Thymus (tissue), 11 donors: ENCODE data around the gene OTUB2. TPM values are rescaled to one million over a fixed set of nuclear protein-coding genes. Genes with fewer than 3 reads are reported as not detected.
"Not testable (repeated sequence)": the region's sequence is repeated elsewhere in the genome, so short reads cannot be mapped to it uniquely, and the experiment has no call there.

Experiments used
- DNase-seq, 9 donors: peaks; one replicate each; pipeline ENCODE4 v3.0.0-alpha.2; 2013; ENCODE audit warnings: low spot score in 9 of 9, low read depth in 6 of 9, missing footprints in 1 of 9
- H3K27ac ChIP-seq, 2 donors: one replicate each; pipeline ENCODE4 v1.5.1; 2013; ENCODE audit warnings: control low read depth in 1 of 2, low read depth in 1 of 2, low read length in 1 of 2, mild to moderate bottlenecking in 1 of 2, moderate library complexity in 1 of 2
- H3K27me3 ChIP-seq, 2 donors: one replicate each; pipeline ENCODE4 v1.5.1; 2013; ENCODE audit warnings: low read length in 1 of 2; ENCODE audit not compliant: control insufficient read depth in 2 of 2, insufficient read depth in 1 of 2
- H3K36me3 ChIP-seq, 2 donors: one replicate each; pipeline ENCODE4 v1.5.1; 2013; ENCODE audit warnings: low read length in 1 of 2, mild to moderate bottlenecking in 1 of 2, moderate library complexity in 1 of 2; ENCODE audit not compliant: control insufficient read depth in 2 of 2, insufficient read depth in 2 of 2
- H3K4me1 ChIP-seq, 2 donors: one replicate each; pipeline ENCODE4 v1.5.1; 2013; ENCODE audit warnings: low read length in 2 of 2; ENCODE audit not compliant: control insufficient read depth in 2 of 2, insufficient read depth in 2 of 2
- H3K4me3 ChIP-seq, 2 donors: one replicate each; pipeline ENCODE4 v1.5.1; 2013; ENCODE audit warnings: low read length in 2 of 2, control low read depth in 1 of 2, mild to moderate bottlenecking in 1 of 2
- H3K9me3 ChIP-seq, 2 donors: one replicate each; pipeline ENCODE4 v1.5.1; 2013; ENCODE audit warnings: low read length in 1 of 2, mild to moderate bottlenecking in 1 of 2; ENCODE audit not compliant: control insufficient read depth in 2 of 2, insufficient read depth in 1 of 2
- WGBS: extraction: QIAGEN DNeasy Blood & Tissue Kit; methylation state at CpG from one replicate; pipeline ENCODE4 v1.1.7; 2013; 5-methylcytosine and 5-hydroxymethylcytosine counted together
- polyA plus RNA-seq: library from polyadenylated mRNA; stranded (reverse); fragments of 200-250 nt; gene quantifications from one replicate; pipeline ENCODE4 v1.2.3, GENCODE V29; 2013
- total RNA-seq: library from RNA; stranded (reverse); fragments of 120-200 nt; gene quantifications from one replicate; pipeline ENCODE4 v1.2.4, GENCODE V29; 2013
- donor health status: healthy.

OTUB2 gene
- total and polyA plus RNA-seq, 2 donors = 0.27 to 0.52 TPM

GRCh38 chr14:94054936-94055335 is 28.8 kb downstream of the OTUB2 start:
- Histone ChIP-seq H3K36me3 (peaks cover 77 to 90% of the 10 kb centered on the region in 2 donors), H3K4me3 (no peak overlapping the region), H3K9me3 (no peaks in the 10 kb centered on the region), H3K4me1 (peaks cover 0 to 2% of the 10 kb centered on the region in 2 donors), H3K27ac (no peak overlapping the region), H3K27me3 (no peaks in the 10 kb centered on the region)
- no peak for DNase-seq
- WGBS = 98% methylated on average over 7 of the region's 7 CpGs

GRCh38 chr14:94056579-94057308 is 30.6 kb downstream of the OTUB2 start:
- no peaks in the 10 kb centered on the region for H3K9me3 ChIP-seq
- no peak overlapping the region for H3K27ac ChIP-seq
- H3K4me1 ChIP-seq = peaks cover 0 to 2% of the 10 kb centered on the region in 2 donors
- peak in 1 of 9 donors; percentile 45 for DNase-seq
- H3K27me3 ChIP-seq = no peaks in the 10 kb centered on the region
- WGBS = 82% methylated on average over 6 of the region's 6 CpGs
- H3K36me3 ChIP-seq = peaks cover 77 to 90% of the 10 kb centered on the region in 2 donors
- H3K4me3 ChIP-seq = no peak overlapping the region

- Histone ChIP-seq H3K4me1 (no peaks in the 10 kb centered on the region), H3K27ac (no peak overlapping the region), H3K9me3 (no peaks in the 10 kb centered on the region), H3K4me3 (no peak overlapping the region), H3K27me3 (no peaks in the 10 kb centered on the region), H3K36me3 (peaks cover 74 to 87% of the 10 kb centered on the region in 2 donors)
- no peak for DNase-seq
- 91% methylated on average over 1 of the region's 1 CpG for WGBS
Measured at GRCh38 chr14:94058128-94058673, 32.1 kb downstream of the OTUB2 start.

- 96% methylated on average over 5 of the region's 5 CpGs for WGBS
- no peak overlapping the region for H3K27ac ChIP-seq
- no peaks in the 10 kb centered on the region for H3K27me3 ChIP-seq
- DNase-seq = no peak
- H3K9me3 ChIP-seq = no peaks in the 10 kb centered on the region
- H3K4me3 ChIP-seq = no peak overlapping the region
- peaks cover 70 to 86% of the 10 kb centered on the region in 2 donors for H3K36me3 ChIP-seq
- no peaks in the 10 kb centered on the region for H3K4me1 ChIP-seq
Measured at GRCh38 chr14:94058674-94059138, 32.6 kb downstream of the OTUB2 start.

GRCh38 chr14:94059998-94060397 is 33.9 kb downstream of the OTUB2 start:
- H3K27ac ChIP-seq = no peak overlapping the region
- WGBS = 96% methylated on average over 5 of the region's 5 CpGs
- H3K4me3 ChIP-seq = no peak overlapping the region
- H3K27me3 ChIP-seq = no peaks in the 10 kb centered on the region
- H3K36me3 ChIP-seq = peaks cover 60 to 73% of the 10 kb centered on the region in 2 donors
- no peaks in the 10 kb centered on the region for H3K9me3 ChIP-seq
- DNase-seq = no peak
- H3K4me1 ChIP-seq = no peaks in the 10 kb centered on the region

- H3K4me3 ChIP-seq = no peak overlapping the region
- H3K27ac ChIP-seq = no peak overlapping the region
- WGBS = 93% methylated on average over 9 of the region's 9 CpGs
- peaks cover 50 to 54% of the 10 kb centered on the region in 2 donors for H3K36me3 ChIP-seq
- H3K27me3 ChIP-seq = no peaks in the 10 kb centered on the region
- no peaks in the 10 kb centered on the region for H3K9me3 ChIP-seq
- H3K4me1 ChIP-seq = no peaks in the 10 kb centered on the region
- DNase-seq = no peak
Measured at GRCh38 chr14:94062344-94062940, 36.3 kb downstream of the OTUB2 start.

- H3K27ac ChIP-seq = no peak overlapping the region
Measured at GRCh38 chr14:94066089-94066676, 40.0 kb downstream of the OTUB2 start.

GRCh38 chr14:94072076-94072475 is 45.9 kb downstream of the OTUB2 start:
- H3K4me3 ChIP-seq, DNase-seq, H3K36me3 ChIP-seq, H3K27me3 ChIP-seq, H3K4me1 ChIP-seq, H3K9me3 ChIP-seq, H3K27ac ChIP-seq: not testable (repeated sequence)
- WGBS = 99% methylated on average over 3 of the region's 3 CpGs

More at GRCh38 chr14:94066089-94066676, 40.0 kb downstream of the OTUB2 start:
- H3K4me3 ChIP-seq = no peak overlapping the region
- DNase-seq = no peak
- no peaks in the 10 kb centered on the region for H3K9me3 ChIP-seq
- WGBS = 85% methylated on average over 8 of the region's 8 CpGs
- no peaks in the 10 kb centered on the region for H3K27me3 ChIP-seq
- no peaks in the 10 kb centered on the region for H3K4me1 ChIP-seq
- peaks cover 17 to 22% of the 10 kb centered on the region in 2 donors for H3K36me3 ChIP-seq

GRCh38 chr14:94074534-94074933 is 48.4 kb downstream of the OTUB2 start:
- DNase-seq = no peak
- Histone ChIP-seq H3K27me3 (no peaks in the 10 kb centered on the region), H3K4me3 (no peak overlapping the region), H3K4me1 (peaks cover 13 to 20% of the 10 kb centered on the region in 2 donors), H3K9me3 (peaks cover 0 to 3% of the 10 kb centered on the region in 2 donors), H3K27ac (no peak overlapping the region), H3K36me3 (peaks cover 12 to 19% of the 10 kb centered on the region in 2 donors)
- WGBS = 97% methylated on average over 3 of the region's 3 CpGs
